Inferior parietal cortex (tissue), 1 donor: ENCODE measurements around the gene SOAT2.
"Not testable (repeated sequence)": the region's sequence is repeated elsewhere in the genome, so short reads cannot be mapped to it uniquely, and the experiment has no call there.

Experiments used
- DNase-seq: peaks from one replicate; pipeline ENCODE4 v3.0.0-alpha.2; 2016; ENCODE audit errors: extremely low spot score

Gene SOAT2

DNA sequence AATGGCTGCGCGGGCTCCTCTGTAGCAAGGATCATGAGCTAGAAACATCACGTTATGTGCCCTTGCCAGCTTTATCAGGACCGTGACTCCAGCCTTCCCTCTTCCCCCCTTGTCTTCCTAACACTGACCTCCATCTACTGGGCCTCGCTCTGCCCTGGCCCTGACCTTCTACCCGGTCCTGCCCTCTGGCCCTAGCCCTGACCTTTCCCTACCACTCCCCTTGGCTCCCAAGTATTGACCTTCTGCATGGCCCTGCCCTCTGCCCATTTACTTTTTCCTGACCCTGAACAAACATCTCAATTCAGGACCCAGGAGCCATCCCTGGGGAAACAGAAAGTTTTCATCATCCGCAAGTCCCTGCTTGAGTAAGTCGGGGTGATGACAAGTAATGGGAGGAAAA, 2.0 kb downstream of the SOAT2 start:
- no peak for DNase-seq

DNA sequence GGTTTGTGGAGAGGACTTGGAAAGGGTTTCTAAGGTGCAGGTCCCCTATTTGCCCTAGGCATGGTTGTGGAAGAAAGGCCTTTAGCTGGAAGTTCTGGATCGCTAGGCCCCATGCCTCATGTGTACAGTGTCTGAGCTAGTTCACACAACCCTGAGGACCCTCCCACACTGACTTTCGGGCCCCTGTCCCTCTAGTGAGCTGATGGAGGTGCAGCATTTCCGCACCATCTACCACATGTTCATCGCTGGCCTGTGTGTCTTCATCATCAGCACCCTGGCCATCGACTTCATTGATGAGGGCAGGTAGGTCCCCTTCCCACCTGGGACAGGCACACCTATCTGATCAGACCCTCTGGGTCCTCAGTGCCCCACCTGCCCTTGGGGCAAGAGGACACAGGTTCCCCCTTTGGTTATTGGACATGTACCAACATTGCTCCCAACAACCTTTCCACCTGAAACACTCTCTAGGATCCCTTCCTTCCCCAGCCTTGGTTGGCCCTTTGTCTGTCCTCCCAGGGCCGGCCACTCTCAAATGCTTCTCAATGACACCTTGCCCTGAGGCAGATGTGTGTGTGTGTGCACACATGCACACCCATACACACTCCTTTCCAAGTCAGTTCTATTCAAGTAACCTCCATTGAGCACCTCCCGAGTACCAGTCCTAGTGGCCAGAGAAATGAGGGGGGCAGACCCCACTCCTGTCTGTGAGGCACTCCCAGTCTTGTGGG, 2.6 kb downstream of the SOAT2 start:
- DNase-seq, result no peak

DNA sequence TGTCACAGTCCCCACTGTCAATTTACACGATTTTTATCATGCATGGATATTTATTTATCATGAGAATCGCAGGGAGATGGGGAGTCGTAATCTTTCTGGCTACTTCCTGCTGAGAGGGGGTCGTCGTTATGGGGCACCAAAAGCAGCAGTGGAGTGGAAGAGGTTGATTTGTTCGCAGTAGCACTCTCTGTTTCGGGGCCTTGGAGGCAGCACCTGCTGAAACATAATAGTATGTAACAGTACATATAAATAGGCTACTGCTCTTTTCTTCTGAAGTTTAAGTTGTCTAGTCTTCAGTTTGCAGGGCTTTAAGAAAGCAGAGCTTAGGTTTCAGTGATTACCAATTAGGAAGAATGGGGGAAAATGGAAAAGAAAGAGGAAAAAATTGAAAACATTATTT, 3.8 kb downstream of the SOAT2 start:
- DNase-seq, result no peak

DNA sequence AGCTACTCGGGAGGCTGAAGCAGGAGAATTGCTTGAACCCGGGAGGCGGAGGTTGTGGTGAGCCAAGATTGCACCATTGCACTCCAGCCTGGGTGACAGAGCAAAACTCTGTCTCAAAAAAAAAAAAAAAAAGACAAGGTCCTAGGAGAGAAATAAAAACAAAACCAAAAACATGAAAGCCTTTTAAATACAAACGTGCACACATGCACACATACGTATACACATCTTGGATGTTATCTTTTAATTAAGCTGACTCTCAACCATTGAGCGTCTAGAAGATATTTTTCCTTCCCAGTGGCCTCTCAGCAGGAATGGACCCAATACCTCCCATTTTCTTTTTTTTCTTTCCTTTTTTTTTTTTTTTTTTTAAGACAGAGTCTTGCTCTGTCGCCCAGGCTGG, 9.1 kb downstream of the SOAT2 start:
- not testable (repeated sequence) for DNase-seq

DNA sequence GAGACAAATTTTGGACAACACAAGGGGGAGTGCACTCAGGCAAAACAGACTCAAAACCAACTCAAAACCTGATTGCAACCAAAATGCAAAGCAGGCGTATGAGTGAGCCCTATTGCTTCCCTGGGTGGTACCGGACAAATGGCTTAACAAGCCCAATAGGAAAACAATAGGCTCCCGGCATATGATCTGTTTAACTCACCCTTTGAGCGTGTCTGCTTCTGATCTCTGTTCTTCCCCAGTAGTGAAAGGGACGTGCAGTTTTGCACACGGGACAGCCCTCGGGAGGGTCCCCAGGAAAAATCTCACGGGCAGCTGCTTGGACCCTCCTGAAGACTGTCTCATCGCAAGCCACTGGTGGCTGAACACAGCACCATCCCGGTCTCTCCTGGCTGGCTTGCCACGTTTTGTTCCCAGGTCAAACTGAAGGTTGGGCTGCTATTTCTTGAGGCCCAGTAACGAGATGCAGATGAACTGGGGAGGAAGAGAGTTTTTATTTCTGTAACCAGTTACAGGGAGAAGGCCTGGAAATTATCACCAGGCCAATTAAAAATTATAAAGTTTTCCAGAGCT, 9.9 kb downstream of the SOAT2 start:
- no peak for DNase-seq

DNA sequence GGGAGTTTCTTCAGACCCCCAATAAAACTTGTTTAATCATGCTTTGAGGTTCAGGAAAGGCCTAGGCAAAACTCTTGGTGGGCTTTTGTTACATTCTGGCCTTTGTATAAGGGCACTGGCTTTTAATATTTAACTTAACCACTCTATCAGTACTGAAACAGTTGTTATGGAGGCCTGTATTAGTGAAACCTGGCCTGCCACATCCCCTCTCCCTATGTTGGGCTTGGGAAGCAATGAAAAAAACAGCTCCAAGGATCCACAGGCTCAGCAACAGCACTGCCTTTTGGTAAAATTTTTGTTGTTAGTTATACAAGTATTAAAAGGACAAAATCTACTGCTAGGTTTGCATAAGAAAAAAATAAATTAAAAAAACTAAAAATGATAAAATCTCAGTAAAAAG, 10.7 kb downstream of the SOAT2 start:
- no peak for DNase-seq

DNA sequence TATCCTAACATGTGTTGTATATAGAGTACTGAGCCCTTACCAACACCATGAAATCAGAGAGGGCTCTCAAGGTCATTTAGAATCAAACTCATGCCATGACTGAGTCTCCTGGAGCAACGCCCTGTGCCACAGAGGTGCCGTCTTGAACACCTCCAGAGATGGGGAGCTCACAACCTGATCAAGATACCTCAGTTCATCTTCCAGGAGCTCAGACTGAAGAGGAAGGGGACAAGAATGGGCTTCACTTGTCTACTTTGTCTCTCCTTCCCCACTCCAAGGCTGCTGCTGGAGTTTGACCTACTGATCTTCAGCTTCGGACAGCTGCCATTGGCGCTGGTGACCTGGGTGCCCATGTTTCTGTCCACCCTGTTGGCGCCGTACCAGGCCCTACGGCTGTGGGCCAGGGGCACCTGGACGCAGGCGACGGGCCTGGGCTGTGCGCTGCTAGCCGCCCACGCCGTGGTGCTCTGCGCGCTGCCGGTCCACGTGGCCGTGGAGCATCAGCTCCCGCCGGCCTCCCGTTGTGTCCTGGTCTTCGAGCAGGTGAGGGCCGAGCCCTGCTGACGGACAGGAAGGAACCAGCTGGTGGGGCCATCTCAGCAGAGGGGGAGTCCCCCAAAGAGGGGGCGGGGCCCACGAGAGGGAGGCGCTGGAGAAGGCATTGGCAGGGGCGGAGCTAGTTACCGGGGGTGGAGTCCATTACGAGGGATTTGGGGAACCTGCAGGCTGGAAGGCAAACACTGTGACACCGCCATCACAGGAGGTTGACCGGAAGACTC, 12.0 kb downstream of the SOAT2 start:
- DNase-seq, result no peak

DNA sequence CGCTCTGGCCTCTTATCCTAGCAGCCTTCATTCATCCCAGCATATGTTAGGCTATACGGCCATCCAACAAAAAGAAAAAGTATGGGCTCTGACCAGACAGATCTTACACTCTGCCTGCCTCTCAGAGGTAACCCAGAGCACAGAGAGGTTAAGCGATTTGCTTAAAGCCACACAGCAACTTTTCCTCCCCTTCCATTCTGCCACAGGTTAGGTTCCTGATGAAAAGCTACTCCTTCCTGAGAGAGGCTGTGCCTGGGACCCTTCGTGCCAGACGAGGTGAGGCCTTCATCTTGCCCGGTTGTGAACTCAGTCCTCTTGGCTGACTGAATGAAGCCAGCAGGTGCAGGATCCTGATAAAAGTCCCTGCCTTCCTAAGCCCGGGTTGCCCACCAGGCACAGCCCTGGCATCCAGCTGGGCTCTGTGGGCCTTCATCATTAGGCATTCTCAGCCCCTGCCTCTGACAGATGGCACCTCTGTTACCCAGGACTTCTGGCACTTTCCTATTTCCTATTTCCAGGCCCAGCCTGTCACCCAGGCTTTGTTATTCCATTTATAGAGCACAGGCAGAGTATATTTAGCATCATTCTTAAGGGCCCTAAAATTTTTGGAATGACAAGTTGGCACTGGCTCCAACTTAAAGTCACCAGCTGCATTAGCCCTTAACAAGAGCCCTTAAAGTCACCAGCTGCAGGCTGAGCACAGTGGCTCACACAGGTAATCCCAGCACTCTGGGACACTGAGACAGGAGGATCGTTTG, 12.8 kb downstream of the SOAT2 start:
- no peak for DNase-seq

DNA sequence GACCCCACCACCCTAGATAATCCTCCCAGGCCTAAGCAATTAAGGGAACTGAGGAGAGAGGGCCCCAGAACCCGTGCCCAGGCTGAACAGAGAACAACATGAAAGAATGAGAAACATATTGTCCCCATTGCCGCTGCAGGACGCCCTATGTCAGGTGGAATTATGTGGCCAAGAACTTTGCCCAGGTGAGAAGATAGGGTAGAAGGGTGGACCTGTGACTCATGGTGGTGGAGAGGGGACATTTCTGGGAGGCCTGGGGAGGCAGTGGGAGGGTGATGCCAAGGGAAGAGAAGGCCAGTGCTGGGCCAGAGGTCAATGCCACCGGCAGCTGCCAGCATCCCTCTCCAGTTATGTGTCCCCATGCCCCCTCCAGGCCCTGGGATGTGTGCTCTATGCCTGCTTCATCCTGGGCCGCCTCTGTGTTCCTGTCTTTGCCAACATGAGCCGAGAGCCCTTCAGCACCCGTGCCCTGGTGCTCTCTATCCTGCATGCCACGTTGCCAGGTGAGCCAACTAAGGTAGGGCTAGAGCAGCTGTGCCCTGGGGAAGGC, 15.5 kb downstream of the SOAT2 start:
- DNase-seq, result no peak

DNA sequence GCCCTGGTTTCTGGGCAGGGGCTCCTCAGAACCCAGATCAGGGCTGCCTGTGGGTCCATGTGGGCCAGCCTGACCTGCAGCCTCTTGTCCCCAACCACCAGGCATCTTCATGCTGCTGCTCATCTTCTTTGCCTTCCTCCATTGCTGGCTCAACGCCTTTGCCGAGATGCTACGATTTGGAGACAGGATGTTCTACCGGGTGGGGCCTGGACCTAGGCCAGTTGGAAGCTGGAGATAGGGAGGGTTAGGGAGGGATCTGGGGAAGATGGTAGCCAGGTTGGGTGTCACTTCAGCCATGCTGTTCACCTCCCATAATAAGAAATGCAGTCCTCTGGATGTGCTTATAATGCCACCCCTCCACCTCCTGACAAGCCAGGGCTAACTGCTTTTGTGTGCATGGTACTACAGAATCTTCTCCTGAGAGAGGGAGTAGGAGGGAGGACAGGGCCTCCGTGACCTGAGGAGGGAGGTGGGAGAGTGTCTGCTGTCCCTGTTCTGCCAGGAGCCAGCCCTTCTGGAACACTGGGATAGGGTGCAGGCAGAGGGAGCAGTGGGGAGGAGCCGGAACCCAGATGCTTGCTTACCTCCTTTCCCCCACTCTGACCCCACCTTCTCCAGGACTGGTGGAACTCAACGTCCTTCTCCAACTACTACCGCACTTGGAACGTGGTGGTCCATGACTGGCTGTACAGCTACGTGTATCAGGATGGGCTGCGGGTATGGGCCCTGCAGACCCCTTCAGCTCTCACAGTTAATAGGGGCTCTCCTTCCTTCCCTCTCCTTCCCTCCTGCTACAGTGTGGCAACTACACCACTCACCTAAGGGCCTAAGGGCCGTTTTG, 17.6 kb downstream of the SOAT2 start:
- no peak for DNase-seq

DNA sequence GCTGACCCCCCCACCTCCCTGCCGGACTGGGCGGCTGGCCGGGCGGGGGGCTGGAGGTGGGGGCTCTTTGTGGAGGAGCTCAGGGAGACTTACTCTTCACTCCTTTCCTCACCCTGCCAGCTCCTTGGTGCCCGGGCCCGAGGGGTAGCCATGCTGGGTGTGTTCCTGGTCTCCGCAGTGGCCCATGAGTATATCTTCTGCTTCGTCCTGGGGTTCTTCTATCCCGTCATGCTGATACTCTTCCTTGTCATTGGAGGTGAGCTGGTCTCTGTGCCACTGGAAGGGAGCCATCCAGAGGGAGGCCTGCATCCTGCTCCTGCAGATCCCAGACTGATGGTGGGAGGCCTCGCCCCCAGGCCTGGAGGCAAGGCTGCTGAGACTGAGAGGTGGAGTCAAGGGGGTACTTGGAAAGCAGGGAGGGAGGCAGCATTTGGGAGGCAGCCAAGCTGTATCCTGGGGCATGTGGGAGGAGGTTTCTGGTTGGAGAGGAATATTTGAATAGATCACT, 19.7 kb downstream of the SOAT2 start:
- no peak for DNase-seq

DNA sequence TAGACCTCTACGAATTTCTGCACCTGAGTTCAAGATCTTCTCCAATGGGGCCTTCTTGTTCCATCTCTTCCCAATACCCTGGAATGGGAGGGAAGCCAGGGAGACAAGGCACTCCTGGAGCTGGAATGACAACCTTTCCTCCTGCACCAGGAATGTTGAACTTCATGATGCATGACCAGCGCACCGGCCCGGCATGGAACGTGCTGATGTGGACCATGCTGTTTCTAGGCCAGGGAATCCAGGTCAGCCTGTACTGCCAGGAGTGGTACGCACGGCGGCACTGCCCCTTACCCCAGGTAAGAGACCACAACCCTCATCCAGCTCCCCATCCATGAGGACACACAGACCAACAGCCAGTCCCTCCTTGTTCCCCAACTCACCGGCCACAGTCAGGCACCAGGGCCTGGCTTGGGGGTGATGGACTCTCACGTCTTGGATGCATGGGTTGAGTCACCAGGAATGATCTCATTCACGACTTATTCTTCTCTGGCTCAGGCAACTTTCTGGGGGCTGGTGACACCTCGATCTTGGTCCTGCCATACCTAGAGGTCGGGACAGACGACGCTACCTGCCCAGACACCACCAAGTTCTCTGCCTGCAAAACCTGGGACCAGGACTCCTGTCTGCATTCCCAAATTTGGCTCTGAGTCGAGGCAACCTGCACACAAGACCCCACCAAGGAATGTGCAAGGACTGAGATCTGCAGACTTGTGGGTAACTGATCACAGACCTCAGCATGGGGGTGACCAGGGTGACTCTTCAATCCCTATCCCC, 20.5 kb downstream of the SOAT2 start:
- DNase-seq, result no peak

DNA sequence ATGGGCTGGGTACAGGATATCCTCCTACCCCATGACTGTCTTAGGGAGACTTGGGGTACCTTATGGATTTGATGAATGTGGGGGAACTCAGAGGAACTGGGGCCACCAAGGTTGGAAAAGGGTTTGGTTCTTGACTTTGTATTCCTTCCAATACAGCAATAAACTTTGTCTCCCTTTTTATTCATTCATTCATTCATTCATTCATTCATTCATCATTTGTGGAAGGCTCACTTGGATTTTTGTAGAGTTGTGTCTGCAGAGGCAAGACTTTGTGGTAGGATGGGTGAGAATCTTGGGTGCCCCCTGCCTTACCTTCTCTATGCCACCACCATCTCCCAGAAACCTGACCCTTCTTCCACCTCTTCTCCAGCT, 21.1 kb downstream of the SOAT2 start:
- no peak for DNase-seq

DNA sequence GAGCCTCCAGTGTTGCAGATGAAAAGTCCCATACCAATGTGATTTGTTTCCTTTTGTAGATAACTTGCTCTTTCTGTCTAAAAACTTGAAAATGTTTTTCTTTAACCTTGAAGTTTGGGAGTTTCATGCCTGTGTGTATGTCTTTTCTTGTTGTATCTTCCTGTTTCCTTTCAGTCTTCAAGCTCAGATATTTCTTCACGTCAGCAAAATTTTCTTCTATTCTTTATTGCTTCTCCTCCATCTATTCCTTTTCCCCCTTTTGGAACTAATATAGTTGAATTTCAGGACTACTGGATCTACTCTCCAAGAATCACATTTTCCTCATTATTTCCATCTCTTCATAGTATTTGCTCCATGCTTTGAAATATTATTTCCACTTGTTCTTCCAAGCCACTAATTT, 23.9 kb downstream of the SOAT2 start:
- DNase-seq, result no peak

DNA sequence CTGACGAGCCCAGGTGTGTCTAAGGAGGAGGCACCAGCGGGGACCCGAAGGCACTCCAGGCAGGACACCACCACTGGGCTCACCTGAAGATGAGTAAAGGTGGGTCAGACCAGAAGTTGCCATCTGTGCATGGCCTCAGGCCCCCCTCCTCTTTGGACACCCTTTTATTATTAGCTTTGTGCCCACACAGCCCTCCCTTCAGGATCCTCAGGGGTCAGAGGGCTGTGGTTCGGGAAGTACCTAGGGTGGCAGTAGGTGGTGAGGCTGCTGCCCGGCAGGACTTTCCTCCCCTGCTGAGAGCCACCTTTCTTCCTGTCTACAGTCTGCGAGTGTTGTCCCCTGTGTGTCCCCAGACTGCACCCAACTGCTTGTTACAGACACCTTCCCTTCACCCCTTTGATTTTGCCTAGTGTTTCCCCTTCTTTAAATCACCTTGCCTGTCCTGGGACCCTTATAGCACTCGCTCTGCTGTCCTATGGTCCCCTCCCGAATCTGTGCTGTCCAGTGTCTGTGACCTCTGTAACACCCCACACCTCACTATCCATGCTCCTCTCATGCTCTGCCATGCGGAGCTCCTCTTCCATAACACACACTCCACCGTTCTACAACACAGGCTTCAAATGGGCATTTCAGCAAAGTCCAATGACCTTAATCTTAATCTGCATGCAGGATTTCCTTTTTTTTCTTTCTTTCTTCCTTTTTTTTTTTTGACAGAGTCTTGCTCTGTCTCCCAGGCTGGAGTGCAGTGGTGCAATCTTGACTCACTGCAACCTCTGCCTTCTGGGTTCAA, 25.7 kb downstream of the SOAT2 start:
- no peak for DNase-seq

DNA sequence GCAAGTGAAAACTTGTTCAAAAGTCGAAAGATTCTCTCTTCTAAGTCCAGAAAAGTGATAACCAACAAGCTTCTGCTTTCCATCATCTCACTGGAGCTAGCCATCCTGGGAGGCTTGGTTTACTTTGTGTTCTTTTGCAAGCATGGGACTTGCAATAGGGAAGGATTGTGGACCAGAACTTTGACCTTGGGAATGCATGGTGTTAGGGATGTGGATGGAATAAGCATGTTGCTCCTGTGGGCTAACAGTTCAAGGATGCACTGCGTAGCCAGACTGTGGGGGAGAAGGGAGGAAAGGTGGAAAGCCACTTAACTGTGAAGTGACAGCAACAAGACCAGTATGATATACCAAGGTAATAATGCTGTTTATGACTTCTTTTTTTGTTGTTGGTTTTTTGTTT, 28.6 kb downstream of the SOAT2 start:
- no peak for DNase-seq

DNA sequence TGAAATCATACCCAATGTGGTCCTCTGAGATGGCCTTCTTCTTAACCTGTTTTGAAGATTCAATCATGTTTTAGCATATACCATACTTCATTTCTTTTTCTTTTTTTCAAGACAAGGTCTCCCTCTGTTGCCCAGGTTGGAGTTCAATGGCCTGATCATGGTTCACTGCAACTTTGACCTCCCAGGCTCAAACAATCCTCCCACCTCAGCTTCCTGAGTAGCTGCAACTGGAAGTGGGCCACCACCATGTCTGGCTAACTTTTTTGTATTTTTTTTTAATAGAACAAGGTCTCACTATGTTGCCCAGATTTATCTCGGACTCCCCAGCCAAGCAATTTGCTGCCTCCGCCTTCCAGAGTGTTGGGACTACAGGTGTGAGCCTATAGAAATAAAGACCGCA, 30.4 kb downstream of the SOAT2 start:
- DNase-seq, result no peak

DNA sequence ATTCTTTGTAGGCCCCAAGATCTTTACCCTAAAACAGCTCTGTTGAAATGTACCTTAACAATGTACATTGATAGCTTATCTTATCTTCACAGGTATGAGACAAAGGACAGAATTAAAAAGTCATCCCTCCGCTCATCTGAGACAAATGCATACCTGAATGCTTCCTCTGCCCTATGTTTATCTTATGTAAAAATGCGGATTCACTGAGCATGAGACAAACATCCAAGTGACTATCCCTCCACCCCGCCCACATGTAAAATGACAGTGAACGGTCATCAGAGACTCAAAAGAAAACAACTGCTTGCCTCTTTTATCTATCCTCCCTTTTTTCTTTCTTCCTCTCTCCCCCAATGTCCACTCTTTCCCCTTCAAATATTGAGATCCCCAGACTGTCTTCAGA, 40.1 kb downstream of the SOAT2 start:
- no peak for DNase-seq
